HEK293 (cell line): Measurements from ENCODE around the gene DOK7.

Experiments used
- CTCF ChIA-PET: fragments of 350-600 bp; formaldehyde crosslinking; extraction: SDS; loops from one replicate; lab custom pipeline; 2021; ENCODE audit warnings: antibody characterized with exemption; lab: Yijun Ruan, JAX
- POLR2A ChIA-PET: fragments of 300-600 bp; formaldehyde crosslinking; extraction: SDS; loops from one replicate; lab custom pipeline; 2020; ENCODE audit warnings: antibody characterized with exemption, inconsistent platforms; lab: Yijun Ruan, JAX
- H3K27ac ChIP-seq: fragments of 200-500 bp; sonication (Bioruptor generic); 2 replicates; pipeline ENCODE4 v1.5.1; 2014; ENCODE audit warnings: low read depth, low read length, control low read depth, inconsistent platforms; ENCODE audit errors: extremely low read depth
- H3K36me3 ChIP-seq, 2 experiments: fragments of 200-500 bp in 1 of 2; sonication (Bioruptor generic) in 1 of 2; 1 replicate in 1 of 2; 2 replicates in 1 of 2; pipeline ENCODE4 v1.5.1; 2014 to 2017; ENCODE audit warnings: inconsistent platforms in 2 of 2, low read length in 2 of 2; ENCODE audit not compliant: control insufficient read depth in 2 of 2, insufficient read depth in 1 of 2
- H3K4me1 ChIP-seq: fragments of 200-500 bp; sonication (Bioruptor generic); 2 replicates; pipeline ENCODE4 v1.5.1; 2014; ENCODE audit warnings: mild to moderate bottlenecking, low read length, inconsistent platforms; ENCODE audit not compliant: control insufficient read depth, insufficient read depth
- H3K4me3 ChIP-seq: 2 replicates; pipeline ENCODE4 v1.5.1; 2011; ENCODE audit warnings: low read depth, mild to moderate bottlenecking, control low read depth, low read length, moderate library complexity
- H3K9me3 ChIP-seq: fragments of 200-500 bp; sonication (Bioruptor generic); 2 replicates; pipeline ENCODE4 v1.5.1; 2014; ENCODE audit warnings: low read depth, low read length, inconsistent platforms; ENCODE audit not compliant: control insufficient read depth, insufficient read depth
- BCL11B ChIP-seq: fragments of 450-650 bp; formaldehyde crosslinking; IDR thresholded peaks from 2 replicates; pipeline ENCODE4 v1.5.1; 2016; ENCODE audit warnings: low read depth, missing biosample characterization, missing genetic modification characterization
- GLI2 ChIP-seq: fragments of 450-650 bp; formaldehyde crosslinking; IDR thresholded peaks from 2 replicates; pipeline ENCODE4; 2017; ENCODE audit warnings: missing biosample characterization, missing genetic modification characterization, low read depth, borderline replicate concordance
- KLF1 ChIP-seq: fragments of 450-650 bp; formaldehyde crosslinking; IDR thresholded peaks from 2 replicates; pipeline ENCODE4 v1.5.1; 2016; ENCODE audit warnings: missing biosample characterization, missing genetic modification characterization
- KLF17 ChIP-seq: fragments of 450-650 bp; formaldehyde crosslinking; IDR thresholded peaks from 2 replicates; pipeline ENCODE4 v1.5.1; 2016; ENCODE audit warnings: missing biosample characterization, missing genetic modification characterization
- REST ChIP-seq: fragments of 450-650 bp; formaldehyde crosslinking; IDR thresholded peaks from 2 replicates; pipeline ENCODE4 v1.5.1; 2016; ENCODE audit warnings: missing biosample characterization, missing genetic modification characterization
- TSHZ1 ChIP-seq: fragments of 450-650 bp; formaldehyde crosslinking; IDR thresholded peaks from 2 replicates; pipeline ENCODE4 v1.5.1; 2016; ENCODE audit warnings: missing biosample characterization, missing genetic modification characterization, borderline replicate concordance
- ZBTB6 ChIP-seq: fragments of 450-650 bp; formaldehyde crosslinking; IDR thresholded peaks from 2 replicates; pipeline ENCODE4 v1.5.1; 2017; ENCODE audit warnings: missing biosample characterization, missing genetic modification characterization
- ZBTB7A ChIP-seq: fragments of 450-650 bp; formaldehyde crosslinking; IDR thresholded peaks from 2 replicates; pipeline ENCODE4 v1.5.1; 2016; ENCODE audit warnings: low read depth, missing biosample characterization, missing genetic modification characterization
- ZBTB8A ChIP-seq: fragments of 450-650 bp; formaldehyde crosslinking; IDR thresholded peaks from 2 replicates; pipeline ENCODE4 v1.5.1; 2016; ENCODE audit warnings: missing biosample characterization, missing genetic modification characterization
- ZNF148 ChIP-seq: fragments of 450-650 bp; formaldehyde crosslinking; IDR thresholded peaks from 2 replicates; pipeline ENCODE4 v1.5.0; 2017; ENCODE audit warnings: missing biosample characterization, missing genetic modification characterization, borderline replicate concordance
- ZNF335 ChIP-seq: fragments of 450-650 bp; formaldehyde crosslinking; conservative IDR thresholded peaks from 2 replicates; pipeline ENCODE4 v1.5.1; 2016; ENCODE audit warnings: missing biosample characterization, missing genetic modification characterization
- ZNF37A ChIP-seq: fragments of 450-650 bp; IDR thresholded peaks from 2 replicates; pipeline ENCODE4 v1.5.1; 2018; ENCODE audit warnings: missing biosample characterization, missing genetic modification characterization
- ZNF394 ChIP-seq: fragments of 450-650 bp; formaldehyde crosslinking; IDR thresholded peaks from 2 replicates; pipeline ENCODE4 v1.5.1; 2016; ENCODE audit warnings: missing biosample characterization, missing genetic modification characterization, mild to moderate bottlenecking, moderate library complexity, borderline replicate concordance
- ZNF488 ChIP-seq: fragments of 450-650 bp; formaldehyde crosslinking; IDR thresholded peaks from 2 replicates; pipeline ENCODE4 v1.5.1; 2016; ENCODE audit warnings: missing biosample characterization, missing genetic modification characterization
- ZNF514 ChIP-seq: fragments of 450-650 bp; formaldehyde crosslinking; IDR thresholded peaks from 2 replicates; pipeline ENCODE4 v1.5.1; 2016; ENCODE audit warnings: missing biosample characterization, missing genetic modification characterization
- ZNF701 ChIP-seq: fragments of 450-650 bp; formaldehyde crosslinking; IDR thresholded peaks from 2 replicates; pipeline ENCODE4 v1.5.1; 2016; ENCODE audit warnings: missing biosample characterization, missing genetic modification characterization
- ZNF776 ChIP-seq: fragments of 450-650 bp; formaldehyde crosslinking; IDR thresholded peaks from 2 replicates; pipeline ENCODE4 v1.5.0; 2017; ENCODE audit warnings: missing biosample characterization, missing genetic modification characterization, borderline replicate concordance
- ZNF843 ChIP-seq: fragments of 450-650 bp; formaldehyde crosslinking; IDR thresholded peaks from 2 replicates; pipeline ENCODE4 v1.5.1; 2016; ENCODE audit warnings: missing biosample characterization, missing genetic modification characterization

DOK7 gene

GRCh38 chr4:3513807-3514206, 50.7 kb downstream of the DOK7 start:
- ChIA-PET POLR2A (no interaction called here), CTCF (no interaction called here)
- Histone ChIP-seq H3K4me1 (no peaks in the 10 kb centered on the region), H3K4me3 (no peak overlapping the region), H3K9me3 (no peaks in the 10 kb centered on the region), H3K27ac (no peak overlapping the region), H3K36me3 (peaks cover 3 to 94% of the 10 kb centered on the region in 2 experiments; a peak in 2 of 3 replicates)
- TF ChIP-seq ZNF335 (tag by site-specific recombination) = no peak
- no peak for TF ChIP-seq ZNF776 (tag by site-specific recombination)
- TF ChIP-seq BCL11B (tag by site-specific recombination) = no peak
- no peak for TF ChIP-seq ZNF701
- no peak for TF ChIP-seq ZBTB7A (tag by site-specific recombination)
- TF ChIP-seq ZNF514 (tag by site-specific recombination) = no peak
- no peak for TF ChIP-seq GLI2 (tag by site-specific recombination)
- TF ChIP-seq ZBTB8A (tag by site-specific recombination) = no peak
- TF ChIP-seq ZNF394 (tag by site-specific recombination) = no peak
- no peak for TF ChIP-seq KLF1 (tag by site-specific recombination)
- TF ChIP-seq ZNF843 = no peak
- no peak for TF ChIP-seq ZNF488 (tag by site-specific recombination)
- TF ChIP-seq ZNF37A = no peak
- no peak for TF ChIP-seq TSHZ1 (tag by site-specific recombination)
- no peak for TF ChIP-seq KLF17 (tag by site-specific recombination)
- TF ChIP-seq ZBTB6 (tag by site-specific recombination) = no peak

- POLR2A ChIA-PET = no interaction called here
- no peaks in the 10 kb centered on the region for H3K4me1 ChIP-seq
- H3K27ac ChIP-seq = no peak overlapping the region
- no peaks in the 10 kb centered on the region for H3K9me3 ChIP-seq
- CTCF ChIA-PET = interaction anchor here (0.6 to 1.2 kb wide), 3 partner anchors 17 to 985 kb away, joined by 3 to 4 read pairs (median 3); no protein-coding TSS in a partner anchor
- no peak overlapping the region for H3K4me3 ChIP-seq
- H3K36me3 ChIP-seq = peaks cover 3 to 96% of the 10 kb centered on the region in 2 experiments; a peak in 2 of 3 replicates
- TF ChIP-seq ZNF148 (no peak), REST (tag by site-specific recombination) (no peak)
Observed at GRCh38 chr4:3514221-3514780, 51.2 kb downstream of the DOK7 start.
